GM18520 (cell line): ENCODE data around the gene SPATA24.
"Not testable (repeated sequence)": the region's sequence is repeated elsewhere in the genome, so short reads cannot be mapped to it uniquely, and the experiment has no call there.

Experiments used
- ATAC-seq: cut with Tn5 transposase; IDR thresholded peaks from one replicate; pipeline ENCODE4 v1.9.1; 2021; ENCODE audit not compliant: unreplicated experiment

SPATA24 gene

DNA sequence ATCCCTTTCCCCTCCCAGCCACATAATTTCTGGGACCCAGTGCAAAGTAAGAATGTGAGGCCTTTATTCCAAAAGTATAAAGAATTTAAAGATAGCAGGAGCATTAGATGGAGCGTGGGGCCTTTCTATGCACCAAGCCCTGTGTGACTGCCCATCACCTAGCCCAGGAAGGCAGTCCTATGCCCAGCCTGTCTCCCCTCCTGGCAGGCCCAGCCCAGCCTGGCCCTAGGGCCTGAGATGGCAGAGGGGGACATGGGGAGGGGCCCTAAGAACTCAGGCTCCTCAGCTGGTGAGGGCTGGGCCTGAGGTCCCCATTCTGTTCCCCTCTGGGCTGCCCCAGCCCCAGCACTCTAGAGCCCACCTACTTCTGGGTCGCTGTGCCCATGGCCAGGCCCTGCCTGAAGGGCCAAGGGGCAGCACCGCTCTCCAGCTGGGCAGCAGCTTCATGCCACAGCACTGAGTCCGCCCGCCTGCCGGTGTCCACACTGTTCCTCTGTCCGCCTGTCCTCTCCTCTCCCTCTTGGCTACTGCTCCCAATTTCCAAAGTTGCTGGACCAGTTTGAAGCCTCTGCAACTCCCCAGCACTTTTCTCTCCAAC is 19.8 kb downstream of the SPATA24 start:
- no peak for ATAC-seq

DNA sequence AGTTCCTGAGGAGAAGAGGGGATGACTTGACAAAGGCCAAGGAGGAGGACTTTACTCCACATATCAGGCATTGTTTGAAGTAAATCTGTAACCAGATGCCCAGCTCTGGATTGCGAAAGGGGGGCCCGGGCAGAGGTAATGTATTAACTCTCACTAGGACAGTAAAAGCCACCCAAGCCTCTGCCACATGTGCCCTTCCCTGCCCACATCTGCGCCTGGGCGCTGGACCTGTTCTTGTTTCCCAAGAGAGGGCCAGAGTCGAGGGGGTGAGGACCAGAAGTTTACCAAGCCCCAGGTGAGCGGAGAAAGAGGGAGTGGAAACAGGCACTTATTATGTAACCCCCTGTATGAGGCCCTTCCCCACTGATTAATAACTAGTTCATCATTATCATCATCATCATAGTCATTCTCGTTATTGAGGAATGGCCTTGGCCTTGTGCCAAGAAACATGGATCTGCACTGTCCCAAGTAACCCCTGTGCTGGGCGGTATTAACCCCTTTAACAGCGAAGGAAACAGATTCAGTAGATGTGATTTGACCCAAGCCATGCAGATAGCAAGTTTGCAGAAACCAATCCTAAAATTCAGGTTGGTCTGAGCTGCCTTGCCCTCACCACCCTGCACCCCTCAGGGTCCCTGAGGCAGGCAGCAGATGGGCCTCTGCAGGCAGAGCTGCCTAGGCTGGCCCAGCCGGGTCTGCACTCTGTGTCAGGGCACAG is 20.5 kb downstream of the SPATA24 start, which contains the start of gene SLC23A1:
SLC23A1 (minus strand) TSS at position 23 of the 718 bp plus-strand sequence. CDS start 44 bp downstream, outside the sequence.
- no peak for ATAC-seq

DNA sequence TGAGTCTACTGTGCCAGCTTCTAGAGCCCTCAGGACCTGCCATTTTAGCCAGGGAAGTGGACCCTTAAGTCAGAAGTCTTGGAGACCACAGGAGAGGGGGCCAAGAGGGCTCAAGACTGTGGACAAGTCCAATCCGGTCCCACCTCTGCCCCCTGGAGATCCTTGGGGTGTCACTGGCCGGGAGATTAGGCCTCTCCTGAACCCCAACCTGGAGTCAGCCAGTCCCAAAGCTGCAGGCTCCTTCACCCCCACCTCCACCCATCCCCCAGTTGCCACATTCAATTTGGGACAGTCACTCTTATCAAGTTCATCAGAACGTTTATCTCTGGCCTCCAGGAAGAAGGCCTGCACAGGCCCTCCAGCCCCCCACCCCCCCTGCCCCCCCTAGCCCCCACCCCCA is 21.1 kb downstream of the SPATA24 start:
- no peak for ATAC-seq

DNA sequence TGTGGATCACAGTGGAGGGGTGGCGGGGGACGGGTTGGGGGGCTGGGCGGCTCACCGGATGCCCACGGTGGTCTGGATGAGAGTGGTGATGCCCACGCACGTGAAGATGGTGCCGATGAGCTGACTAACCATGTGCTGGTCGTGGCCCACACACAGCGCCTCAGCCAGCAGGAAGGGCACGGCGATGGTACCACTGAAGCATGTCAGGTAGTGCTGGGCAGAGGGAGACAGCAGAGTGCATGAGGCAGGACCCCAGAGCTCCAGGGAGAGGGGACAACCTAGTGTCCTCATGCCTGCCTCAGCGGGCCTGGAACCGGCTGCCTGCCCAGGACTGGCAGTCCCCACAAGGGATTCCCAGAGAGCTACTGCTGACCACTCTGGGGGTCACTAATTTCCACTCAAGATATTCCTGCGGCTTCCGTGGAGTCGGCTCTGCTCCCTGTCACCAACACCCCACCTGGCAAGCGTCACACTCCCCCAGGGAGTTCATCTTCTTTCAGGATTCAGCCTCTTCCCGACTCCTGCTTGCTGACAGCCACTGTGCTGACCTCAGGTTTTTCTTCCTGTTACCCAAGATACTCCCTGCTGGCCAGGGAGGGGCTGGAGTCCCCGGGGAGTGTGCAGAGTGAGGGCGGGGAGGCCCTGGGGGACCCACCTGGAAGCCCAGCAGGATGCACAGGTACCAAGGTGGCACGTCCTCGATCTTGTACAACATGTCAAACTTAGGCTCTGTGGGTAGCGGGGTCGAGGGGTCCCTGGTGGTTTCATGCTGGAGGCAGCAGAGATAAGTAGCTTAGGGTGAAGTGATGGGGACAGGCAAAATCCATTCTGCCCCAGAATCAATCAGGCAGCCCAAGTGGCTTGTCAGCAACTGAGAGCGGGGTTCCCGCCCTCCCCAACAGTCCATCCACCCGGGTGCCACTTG is 21.8 kb downstream of the SPATA24 start:
- no peak for ATAC-seq

DNA sequence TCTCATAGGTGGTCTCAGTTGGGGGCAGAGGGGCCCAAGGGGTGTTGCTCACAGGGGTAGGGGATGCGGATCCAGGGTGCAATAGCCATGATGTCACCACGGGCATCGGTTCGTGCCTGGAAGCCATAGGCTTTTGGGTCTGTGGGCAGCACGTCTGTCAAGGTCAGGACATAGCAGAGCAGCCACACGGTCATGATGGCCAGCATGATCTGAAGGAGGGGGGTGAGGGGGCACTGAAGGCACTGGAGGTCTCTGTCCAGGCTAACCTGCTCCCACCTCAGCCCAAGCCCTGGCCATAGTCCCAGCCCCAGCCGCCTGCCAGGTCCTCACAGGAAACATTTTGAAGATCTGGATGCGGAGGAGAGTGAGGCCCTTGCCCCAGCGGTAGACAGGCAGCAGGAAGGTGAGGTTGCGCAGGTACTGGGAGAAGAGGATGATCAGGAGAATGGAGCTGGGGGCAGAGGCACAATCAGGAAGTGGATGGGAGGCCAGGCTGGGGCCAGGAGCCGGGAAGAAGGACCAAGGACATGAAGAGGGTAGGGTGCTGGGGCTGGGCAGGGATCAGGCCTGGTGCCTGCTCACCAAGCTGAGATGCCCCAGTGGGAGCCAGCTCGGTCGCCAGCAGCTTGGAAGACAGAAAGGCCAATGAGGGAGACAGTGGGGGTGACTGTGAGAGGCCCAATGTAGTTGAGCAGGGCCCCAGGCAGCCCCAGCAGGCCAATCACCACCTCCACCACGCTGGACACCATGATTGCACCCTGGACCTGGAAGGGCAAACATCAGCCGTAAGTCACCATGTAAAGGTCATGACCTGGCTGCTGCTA is 24.1 kb downstream of the SPATA24 start:
- ATAC-seq = no peak

DNA sequence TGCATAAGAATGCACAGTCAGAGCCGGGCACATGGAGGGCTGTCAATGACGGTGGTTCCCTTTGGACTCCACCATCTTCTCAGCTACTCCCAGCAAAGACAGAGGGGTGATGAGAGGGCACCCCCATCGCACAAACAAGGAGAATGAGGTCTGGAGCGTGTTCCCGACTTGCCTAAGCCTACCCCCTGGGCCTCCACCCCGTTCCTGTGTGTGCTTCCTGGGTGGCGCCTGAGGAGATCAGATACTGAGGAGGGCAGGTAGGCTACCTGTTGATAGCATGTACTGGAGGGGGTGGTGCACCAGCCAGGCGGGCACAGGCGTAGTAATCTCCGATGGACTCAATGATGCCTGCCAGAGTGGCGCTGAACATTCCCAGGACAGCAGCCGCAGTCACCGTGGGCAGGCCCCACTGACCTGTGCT is 24.9 kb downstream of the SPATA24 start:
- no peak for ATAC-seq

DNA sequence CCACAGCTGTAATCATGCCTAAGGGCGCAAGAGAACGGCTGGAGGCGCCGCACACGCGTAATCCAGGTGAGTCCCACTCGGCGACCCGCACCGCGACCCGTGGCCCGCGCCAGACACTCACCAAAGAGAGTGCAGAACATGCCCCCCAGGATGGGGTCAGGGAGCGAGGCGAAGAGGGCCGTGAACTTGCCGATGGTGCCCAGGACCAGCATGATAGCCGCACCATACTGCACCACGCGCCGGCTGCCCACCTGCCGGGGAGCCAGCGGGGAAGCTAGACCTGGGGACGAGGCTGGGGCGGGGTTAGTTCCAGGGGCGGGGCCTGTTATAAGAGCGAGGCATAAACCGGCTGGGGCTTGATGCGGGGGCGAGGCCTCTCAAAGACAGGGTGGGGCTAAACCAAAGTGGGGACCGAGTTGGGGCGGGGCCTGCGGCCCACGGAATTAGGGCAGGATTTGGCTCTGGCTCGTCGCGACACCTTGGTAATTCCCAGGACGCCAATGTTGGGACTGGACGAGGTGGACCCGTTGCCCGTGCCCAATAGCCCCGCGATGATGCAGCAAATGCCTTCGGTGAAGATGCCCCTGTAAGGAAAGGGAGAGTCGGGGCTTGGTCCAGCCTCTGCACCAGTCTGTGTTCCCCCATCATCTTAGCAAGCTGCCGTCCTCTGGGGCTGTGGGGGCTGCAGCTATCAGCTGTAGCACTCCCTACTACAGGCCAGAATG is 25.6 kb downstream of the SPATA24 start:
- no peak for ATAC-seq

DNA sequence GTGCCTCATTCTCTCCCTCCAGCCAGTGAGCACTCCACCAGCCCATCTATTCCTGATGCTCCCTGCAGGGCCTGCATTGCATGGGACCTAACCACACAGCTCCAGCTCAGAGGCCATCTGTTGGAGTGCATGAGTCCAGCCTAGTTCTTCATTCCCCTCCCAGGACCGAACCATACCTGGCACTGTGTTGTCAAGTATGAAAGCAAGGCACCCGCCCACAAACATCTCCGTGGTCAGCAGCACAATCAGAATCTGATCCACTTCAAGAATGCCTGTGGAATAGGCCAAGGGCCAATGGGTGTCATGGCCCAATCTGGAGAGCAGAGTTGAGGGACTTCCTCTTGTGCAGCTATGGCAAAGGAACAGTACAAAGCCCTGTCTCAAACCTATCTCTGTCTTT is 26.7 kb downstream of the SPATA24 start:
- ATAC-seq = no peak

DNA sequence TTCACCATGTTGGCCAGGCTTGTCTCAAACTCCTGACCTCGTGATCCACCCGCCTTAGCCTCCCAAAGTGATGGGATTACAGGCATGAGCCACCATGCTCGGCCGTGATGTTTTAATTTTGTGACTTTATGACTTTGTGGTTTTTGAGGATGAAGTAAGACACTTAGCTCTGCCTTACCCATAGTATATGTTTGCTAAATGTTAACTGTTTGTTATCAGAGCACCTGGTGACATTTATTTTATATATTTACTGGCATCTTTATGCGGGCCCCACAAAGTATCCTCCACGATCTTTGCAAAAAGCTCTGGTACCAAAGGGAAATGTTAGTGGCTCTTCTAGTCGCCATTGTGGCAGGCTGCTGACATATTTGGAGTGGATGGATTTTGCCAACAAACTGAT is 27.5 kb downstream of the SPATA24 start:
- ATAC-seq = no peak

DNA sequence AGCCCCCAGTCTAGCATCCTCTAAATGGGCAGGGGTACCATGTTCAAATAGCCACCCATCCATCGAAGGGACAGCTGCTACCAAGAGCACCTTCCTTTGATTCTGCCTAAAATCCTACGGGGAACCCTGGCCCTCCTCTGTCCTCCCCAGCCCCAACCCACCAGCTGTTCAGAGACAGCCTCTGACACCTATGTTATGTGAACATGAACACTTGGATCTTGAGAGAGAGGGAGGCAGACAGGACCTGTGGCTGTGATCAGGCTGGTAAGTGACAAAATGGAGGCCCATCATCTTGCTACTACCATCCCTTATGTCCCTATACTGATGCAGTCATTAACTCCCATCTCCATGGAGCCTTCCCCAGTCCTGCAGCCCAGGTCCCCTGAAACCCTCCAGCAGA is 29.0 kb downstream of the SPATA24 start:
- ATAC-seq = no peak

DNA sequence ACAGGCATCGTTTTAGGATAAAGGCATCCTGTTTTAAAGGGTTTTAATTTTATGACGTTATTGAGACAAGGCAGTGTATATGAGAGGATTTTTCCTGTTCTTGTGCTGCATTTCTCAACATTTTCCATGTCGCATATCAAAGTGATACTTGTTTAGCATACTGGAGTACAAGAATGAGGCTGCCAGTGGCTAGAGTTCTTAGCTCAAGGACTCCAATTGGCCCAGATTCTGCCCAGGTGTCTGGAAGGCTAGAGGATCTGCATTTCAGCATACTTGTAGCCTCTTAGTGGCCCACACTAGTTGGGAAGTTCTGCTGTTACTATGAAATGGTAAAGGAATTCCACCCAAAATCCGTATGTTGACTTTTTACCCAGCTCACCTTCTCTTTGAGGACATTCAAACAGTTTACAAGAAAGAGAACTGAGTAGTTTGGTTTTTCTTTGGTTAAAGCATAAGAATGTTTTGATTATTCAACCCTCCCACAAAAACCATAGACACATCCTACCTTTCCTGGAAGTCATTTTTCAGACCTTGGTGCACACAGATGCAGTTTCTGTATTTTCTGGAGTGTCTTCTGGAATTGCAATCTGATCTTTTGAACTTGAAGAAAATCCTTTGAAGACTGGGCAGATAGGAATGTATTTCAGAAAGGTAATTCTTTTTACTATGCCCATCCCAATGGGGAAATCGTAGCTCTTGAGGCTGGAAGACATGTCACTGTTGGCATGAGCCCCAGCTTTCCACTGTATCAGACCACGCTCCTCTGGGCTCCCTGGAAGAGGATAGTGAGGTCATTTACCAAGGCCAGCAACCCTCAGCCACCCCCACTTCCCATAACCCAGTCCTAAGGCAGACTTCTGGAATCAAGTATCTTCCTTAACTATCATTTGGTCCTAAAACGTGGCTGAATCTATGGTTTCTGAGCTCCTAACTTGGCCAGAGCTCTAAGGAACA is 32.1 kb downstream of the SPATA24 start:
- ATAC-seq = no peak

DNA sequence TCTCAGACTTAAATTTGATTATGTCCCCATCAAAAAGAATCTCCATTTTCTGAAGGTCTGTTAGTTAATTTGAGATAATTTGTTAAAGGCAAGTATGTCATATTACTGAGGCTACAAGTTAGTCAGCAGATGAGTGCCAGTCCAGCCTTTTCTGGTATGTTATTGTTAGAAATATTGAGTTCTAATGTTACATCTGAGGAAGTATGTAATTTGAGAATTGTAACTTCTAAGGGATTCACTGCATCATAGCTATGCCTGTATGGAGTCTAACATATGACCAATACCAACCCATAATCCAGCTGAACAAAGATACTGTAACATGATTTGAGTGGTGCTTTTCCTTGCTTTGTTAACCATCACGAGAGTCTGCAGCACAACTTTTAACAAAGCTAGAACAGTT is 34.7 kb downstream of the SPATA24 start:
- no peak for ATAC-seq

DNA sequence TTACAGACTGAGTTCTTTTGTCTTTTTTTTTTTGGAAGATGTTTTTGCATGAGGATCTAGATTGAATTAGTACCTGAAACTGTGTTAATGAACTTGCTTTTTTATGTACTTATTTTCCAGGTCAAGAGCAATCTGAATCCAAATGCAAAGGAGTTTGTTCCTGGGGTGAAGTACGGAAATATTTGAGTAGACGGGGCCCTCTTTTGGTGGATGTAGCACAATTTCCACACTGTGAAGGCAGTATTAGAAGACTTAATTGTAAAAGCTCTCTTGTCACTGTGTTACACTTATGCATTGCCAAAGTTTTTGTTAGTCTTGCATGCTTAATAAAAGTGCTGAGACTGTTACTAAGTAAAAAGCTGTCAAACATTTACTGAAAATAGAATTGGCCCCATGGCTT is 35.3 kb downstream of the SPATA24 start:
- ATAC-seq = no peak

DNA sequence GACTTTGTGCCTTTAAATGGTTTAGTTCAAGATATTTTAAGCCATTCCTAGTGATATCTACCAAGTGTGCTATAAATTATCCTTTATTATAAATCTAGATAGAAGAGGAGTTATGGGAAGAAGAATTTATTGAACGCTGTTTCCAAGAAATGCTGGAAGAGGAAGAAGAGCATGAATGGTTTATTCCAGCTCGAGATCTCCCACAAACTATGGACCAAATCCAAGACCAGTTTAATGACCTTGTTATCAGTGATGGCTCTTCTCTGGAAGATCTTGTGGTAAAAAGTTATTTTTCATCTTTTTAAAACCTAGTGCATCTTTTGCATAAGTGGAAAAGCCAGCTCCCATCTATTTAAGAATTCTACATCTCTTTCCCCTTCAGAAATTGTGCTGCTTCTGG is 39.4 kb downstream of the SPATA24 start:
- no peak for ATAC-seq

DNA sequence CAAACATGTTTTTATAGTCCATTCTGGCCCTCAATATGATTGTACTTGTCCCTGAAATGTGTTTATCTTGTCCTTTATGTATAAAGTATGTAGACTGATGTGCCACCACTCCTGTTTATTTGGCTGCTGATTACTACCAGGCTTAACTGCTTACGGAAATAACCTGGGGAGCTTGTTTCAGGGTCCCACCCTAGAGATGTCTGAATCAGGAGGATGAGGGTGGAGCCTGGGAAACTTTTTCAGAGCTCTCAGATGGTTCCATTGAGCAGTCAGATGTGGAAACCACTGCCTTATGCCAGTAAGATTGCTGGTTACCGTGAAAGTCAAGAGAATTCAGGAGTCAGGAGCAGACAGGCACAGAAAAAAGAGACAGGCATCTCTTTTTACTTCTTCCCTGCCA is 40.0 kb downstream of the SPATA24 start:
- ATAC-seq = no peak

DNA sequence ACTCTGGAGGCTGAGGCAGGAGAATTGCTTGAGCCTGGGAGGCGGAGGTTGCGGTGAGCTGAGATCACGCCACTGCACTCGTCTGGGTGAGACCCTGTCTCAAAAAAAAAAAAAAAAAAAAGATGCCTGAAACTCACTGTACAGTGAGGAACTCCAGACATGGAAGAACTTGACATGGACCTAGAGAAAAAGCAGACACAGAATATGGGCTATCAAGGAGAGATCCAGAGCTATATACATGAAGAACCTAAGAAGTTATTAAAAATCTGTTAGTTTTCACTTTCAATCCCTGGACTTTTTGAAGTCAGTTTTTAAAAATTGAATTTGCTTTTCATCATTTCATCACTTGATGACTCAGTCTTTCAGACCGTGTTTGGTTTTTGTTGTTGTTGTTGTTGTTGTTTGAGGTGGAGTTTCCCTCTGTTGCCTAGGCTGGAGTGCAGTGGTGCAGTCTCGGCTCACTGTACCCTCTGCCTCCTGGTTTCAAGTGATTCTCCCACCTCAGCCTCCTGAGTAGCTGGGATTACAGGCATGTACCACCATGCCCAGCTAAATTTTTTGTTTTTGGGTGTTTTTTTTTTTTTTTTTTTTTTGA is 42.0 kb downstream of the SPATA24 start:
- no peak for ATAC-seq

DNA sequence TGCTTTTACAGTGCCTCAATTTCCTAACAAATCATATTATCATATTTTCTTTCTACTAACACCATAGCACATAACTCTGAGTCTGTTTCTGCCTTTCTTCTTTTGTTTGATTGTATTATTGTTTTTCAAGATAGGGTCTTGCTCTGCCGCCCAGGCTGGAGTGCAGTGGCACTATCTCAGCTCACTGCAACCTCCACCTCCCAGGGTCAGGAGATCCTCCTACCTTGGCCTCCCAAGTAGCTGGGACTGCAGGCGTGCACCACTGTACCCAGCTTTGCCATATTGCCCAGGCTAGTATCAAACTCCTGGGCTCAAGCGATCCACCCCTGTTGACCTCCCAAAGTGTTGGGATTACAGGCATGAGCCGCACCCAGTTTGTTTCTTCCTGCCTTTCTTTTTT is 43.5 kb downstream of the SPATA24 start:
- no peak for ATAC-seq

DNA sequence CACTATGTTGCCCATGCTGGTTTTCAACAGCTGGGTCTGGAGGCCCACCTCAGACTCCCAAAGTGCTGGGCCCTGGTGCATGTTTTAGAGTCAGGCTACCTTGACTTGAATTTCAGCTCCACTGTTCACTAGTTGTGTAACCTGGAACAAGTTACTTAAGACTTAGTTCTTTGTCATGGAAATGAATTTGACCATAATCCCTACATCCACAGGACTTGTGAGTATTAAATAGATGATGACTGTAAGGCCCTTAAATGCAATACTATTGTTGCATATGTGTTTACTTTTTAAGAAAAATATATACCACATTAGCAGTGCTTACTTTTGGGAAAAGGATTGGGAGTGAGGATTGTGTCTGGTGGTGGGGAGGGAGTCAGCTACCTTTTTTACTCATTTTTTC is 45.8 kb downstream of the SPATA24 start:
- no peak for ATAC-seq

DNA sequence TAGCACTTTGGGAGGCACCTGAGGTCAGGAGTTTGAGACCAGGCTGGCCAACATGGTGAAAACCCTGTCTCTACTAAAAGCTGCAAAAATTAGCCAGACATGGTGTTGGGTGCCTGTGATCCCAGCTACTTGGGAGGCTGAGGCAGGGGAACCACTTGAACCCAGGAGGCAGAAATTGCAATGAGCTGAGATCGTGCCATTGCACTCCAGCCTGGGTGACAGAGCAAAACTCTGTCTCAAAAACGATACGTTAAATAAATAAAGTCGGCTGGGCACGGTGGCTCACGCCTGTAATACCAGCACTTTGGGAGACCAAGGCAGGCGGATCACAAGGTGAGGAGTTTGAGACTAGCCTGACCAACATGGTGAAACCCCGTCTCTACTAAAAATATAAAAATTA is 48.0 kb downstream of the SPATA24 start:
- ATAC-seq = not testable (repeated sequence)
